D721Med (cell line): ENCODE results near the gene DEPP1.
A peak's percentile ranks its signal among the peaks of the same experiment; 100 is the strongest.
"Not testable (repeated sequence)": the region's sequence is repeated elsewhere in the genome, so short reads cannot be mapped to it uniquely, and the experiment has no call there.

Experiments used
- DNase-seq: peaks from one replicate; pipeline ENCODE4 v3.0.0; 2011; ENCODE audit warnings: low spot score; ENCODE audit not compliant: insufficient read length
- FAIRE-seq: peaks from 2 replicates; lab custom pipeline; 2011; peaks lifted over from hg19 to GRCh38; lab: Jason Lieb, UNC
- CTCF ChIP-seq: IDR thresholded peaks from 2 replicates; pipeline ENCODE4 v1.5.1; 2012; ENCODE audit warnings: mild to moderate bottlenecking, control low read depth; ENCODE audit not compliant: insufficient read depth; ENCODE audit errors: missing control alignments

Gene DEPP1

GRCh38 chr10:44978570-44979280 lies at the start of gene DEPP1:
TSS of gene DEPP1 (minus strand) at chr10:44978809. CDS start at chr10:44978030, 779 bp downstream.
- DNase-seq: peak; percentile 72
- FAIRE-seq: no peak

GRCh38 chr10:45023426-45023825 lies 44.8 kb upstream of the DEPP1 start:
- FAIRE-seq: no peak
- no peak for TF ChIP-seq CTCF
- DNase-seq: no peak

More at GRCh38 chr10:44978570-44979280, at the start of gene DEPP1:
- no peak for TF ChIP-seq CTCF

- no peak for FAIRE-seq
- DNase-seq: no peak
- no peak for TF ChIP-seq CTCF
Observed at GRCh38 chr10:45015590-45015989, 37.0 kb upstream of the DEPP1 start.

GRCh38 chr10:45014557-45014956 lies 35.9 kb upstream of the DEPP1 start:
- DNase-seq, FAIRE-seq: not testable (repeated sequence)

- FAIRE-seq (peak; percentile 91), DNase-seq (no peak)
- TF ChIP-seq CTCF: peak; percentile 74
Observed at GRCh38 chr10:45008524-45009161, 30.0 kb upstream of the DEPP1 start.

- DNase-seq (no peak), FAIRE-seq (no peak)
- TF ChIP-seq CTCF: no peak
Observed at GRCh38 chr10:45006276-45007030, 27.8 kb upstream of the DEPP1 start.

GRCh38 chr10:45005284-45005683 lies 26.7 kb upstream of the DEPP1 start:
- FAIRE-seq: no peak
- no peak for TF ChIP-seq CTCF
- no peak for DNase-seq
